Activated gamma-delta T cell (primary cell): ENCODE results near the gene PPP1R9B.
A peak's percentile ranks its signal among the peaks of the same experiment; 100 is the strongest.

Source experiments
- DNase-seq: peaks from one replicate; lab custom pipeline; 2025; lab: John Stamatoyannopoulos, UW
- total RNA-seq, 2 donors: gene quantifications; one replicate each; lab custom pipeline; 2026; lab: John Stamatoyannopoulos, UW

PPP1R9B gene, protein sequence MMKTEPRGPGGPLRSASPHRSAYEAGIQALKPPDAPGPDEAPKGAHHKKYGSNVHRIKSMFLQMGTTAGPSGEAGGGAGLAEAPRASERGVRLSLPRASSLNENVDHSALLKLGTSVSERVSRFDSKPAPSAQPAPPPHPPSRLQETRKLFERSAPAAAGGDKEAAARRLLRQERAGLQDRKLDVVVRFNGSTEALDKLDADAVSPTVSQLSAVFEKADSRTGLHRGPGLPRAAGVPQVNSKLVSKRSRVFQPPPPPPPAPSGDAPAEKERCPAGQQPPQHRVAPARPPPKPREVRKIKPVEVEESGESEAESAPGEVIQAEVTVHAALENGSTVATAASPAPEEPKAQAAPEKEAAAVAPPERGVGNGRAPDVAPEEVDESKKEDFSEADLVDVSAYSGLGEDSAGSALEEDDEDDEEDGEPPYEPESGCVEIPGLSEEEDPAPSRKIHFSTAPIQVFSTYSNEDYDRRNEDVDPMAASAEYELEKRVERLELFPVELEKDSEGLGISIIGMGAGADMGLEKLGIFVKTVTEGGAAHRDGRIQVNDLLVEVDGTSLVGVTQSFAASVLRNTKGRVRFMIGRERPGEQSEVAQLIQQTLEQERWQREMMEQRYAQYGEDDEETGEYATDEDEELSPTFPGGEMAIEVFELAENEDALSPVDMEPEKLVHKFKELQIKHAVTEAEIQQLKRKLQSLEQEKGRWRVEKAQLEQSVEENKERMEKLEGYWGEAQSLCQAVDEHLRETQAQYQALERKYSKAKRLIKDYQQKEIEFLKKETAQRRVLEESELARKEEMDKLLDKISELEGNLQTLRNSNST
- total RNA-seq = 89.6 to 106 reads per million in 2 donors

DNA sequence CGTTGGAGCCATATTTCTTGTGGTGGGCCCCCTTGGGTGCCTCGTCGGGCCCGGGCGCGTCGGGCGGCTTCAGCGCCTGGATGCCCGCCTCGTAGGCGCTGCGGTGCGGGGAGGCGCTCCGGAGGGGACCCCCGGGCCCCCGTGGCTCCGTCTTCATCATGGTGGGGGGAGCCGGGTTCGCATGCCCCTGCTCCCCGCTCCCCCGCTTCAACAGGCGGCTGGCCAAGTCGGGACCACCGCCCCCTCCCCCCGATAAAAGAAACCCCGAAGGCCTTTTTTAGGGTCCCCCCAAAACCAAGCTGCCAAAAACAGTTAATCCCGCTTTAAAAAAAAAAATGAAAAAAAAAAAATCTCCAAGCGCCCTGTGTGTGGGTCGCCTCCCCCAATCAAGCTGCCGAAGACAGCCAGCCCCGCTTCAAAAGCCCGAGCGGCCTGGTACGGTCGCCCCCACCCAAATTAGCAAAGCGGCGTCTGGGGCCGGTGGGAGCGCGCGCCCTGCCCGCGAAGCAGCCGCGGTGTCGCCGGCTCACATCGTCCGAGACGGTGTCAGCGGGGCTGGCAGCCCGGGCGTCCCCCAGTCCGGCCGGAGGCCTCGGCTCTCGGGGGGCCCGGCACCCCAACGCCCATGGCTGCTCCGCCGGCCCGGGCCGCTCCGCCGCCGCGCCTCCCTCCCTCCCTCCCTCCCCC, at the start of gene PPP1R9B:
Gene PPP1R9B, minus strand, starts transcription at position 324 of the 687 bp plus-strand sequence. Its CDS starts 164 bp downstream, at position 160.
- no peak for DNase-seq

DNA sequence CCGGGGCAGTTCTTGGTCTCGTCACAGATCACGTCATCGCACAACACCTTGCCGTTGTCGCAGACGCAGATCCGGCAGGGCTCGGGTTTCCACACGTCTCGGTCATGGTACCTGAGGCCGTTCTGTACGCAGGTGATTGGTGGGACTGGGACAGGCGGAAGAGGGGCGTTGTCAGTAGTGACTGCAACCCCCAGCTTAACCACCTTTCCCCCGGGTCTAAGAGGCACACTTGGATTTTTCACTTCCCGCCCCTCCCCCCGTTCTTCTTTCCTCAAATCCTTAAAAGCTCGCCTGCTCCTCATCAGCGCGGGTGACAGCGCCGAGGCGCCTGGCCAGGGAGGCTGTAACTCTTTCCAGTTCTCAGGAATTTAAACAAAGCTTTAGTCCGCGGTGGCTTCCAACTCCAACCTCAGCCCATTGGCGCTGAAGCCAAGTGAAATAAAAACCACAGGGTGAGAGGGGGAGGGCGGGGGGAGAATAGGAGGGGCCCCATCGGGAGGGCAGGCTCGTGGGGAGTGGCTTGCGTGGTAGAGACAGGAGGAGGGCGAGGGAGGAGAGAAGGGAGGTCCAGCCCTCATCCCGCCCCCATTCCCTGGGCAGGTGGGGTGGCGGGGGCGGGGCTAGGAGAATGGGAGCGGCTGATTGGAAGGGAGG, 49.5 kb upstream of the PPP1R9B start:
- peak; percentile 53 for DNase-seq

DNA sequence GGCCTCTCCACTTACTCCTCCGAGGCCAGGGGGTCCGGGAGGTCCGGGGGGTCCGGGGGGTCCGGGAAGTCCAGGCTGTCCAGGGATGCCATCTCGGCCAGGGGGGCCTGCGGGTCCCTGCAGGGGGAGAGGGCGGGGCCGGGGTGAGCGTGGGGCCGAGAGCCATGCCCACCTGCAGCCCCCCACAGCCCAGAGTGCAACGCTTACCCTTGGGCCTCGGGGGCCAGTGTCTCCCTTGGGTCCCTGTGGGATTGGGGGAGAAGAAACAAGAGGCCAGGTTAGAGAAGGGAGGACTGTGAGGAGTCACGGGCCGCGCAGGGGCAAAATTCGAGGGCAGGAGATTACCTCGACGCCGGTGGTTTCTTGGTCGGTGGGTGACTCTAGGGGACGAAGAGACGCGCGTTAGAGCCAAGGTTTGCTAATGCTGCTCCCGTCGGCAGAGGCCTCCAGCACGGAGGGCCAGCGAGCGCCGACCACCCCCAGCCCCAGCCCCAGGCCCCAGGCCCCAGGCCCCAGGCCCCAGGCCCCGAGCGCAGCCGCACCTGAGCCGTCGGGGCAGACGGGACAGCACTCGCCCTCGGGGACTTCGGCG, 48.8 kb upstream of the PPP1R9B start:
- DNase-seq = no peak

DNA sequence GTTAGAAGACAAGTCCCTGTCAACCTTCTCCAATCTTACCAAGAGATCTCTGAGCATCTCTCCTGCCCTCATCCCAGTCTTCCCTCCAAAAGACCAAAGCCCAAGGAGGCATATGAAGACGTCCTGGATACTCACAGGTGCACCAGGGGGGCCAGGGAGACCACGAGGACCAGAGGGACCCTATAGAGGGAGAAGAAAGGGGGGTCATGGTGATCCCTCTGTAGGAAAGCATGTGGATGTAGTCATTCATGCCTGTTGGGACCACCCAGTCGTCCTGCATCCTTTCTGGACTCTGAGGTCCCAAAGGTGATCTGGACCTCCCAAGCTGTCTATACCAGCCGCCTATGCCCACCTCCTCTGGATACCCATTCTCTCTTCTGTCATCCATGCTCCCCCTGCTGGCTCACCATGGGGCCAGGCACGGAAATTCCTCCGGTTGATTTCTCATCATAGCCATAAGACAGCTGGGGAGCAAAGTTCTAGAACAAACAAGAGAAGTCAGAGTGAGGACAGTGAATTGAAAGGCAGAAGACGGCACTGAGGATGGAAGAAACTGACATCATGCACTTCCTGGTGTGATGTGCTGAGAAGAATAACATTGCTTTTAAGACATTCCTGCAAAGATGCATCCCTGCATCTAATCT, 47.7 kb upstream of the PPP1R9B start:
- DNase-seq = no peak

DNA sequence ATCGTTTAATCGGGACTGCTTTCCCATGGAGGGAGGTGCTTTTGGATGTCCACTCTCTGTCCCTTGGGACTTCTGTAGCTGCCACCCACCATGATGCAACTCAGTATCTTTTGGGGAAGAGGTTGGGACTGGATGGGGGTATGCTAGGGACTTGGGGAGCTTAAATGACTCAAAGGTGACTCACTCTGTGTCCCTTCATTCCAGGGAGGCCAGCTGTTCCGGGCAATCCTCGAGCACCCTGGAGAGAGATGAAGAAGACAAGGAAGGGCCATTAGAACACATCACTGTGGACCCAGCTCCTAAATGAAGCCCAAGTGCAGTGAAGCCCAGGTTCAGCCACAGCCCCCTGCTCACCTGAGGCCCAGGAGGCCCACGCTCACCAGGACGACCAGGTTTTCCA, 46.3 kb upstream of the PPP1R9B start:
- DNase-seq = no peak

DNA sequence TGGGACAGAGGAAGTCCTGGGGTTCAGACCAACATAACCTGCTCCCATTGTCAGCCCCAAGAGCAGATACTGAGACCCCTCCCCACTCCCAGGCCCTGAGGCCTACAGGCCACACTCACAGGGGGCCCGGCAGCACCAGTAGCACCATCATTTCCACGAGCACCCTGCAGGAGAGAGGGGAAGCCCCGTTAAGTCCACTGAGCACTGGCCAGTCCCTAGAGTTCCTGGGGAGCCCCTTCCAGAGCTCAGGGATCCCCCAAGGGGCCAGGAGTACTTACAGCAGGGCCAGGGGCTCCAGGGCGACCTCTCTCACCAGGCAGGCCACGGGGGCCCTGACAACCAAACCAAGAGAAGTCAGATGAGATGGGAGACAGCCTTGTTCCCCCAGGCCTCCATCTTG, 45.6 kb upstream of the PPP1R9B start:
- DNase-seq = no peak

DNA sequence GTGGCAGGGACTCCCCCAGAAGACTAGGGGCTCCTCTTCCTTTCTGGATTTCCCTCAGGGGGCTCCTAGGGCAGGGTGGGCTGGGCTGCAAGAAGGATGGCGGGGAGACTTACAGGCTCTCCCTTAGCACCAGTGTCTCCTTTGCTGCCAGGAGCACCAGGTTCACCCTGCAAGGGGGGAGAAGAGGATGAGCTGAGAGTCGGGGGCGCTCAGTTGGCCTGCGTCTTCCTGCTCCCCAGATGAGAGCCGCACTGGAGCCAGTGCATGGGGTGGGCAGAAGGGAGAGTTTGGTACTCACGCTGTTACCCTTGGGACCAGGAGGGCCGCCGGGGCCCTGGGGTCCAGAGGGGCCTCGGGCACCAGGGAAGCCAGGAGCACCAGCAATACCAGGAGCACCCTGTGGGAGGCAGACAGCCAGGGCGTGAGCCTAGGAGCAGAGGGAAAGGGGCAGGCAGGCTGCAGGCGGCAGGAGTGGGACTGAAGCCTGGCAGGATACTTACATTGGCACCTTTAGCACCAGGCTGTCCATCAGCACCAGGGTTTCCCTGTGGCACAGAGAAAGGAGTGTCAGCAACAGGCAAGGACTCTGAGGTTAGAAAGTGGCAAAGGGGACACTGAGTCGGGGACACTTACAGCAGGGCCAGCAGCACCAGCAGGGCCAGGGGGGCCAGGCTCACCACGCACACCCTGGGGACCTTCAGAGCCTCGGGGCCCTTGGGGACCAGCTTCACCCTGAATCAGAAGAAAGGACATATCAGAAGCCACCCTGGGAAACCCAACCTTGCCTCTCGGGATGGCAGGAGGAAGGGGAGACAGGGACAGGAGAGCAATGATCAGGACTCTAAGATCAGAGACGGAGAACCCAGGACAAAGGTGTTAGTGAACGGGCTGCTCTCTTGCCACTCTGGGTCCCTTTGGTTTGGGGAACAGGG, 44.7 kb upstream of the PPP1R9B start:
- DNase-seq = no peak

DNA sequence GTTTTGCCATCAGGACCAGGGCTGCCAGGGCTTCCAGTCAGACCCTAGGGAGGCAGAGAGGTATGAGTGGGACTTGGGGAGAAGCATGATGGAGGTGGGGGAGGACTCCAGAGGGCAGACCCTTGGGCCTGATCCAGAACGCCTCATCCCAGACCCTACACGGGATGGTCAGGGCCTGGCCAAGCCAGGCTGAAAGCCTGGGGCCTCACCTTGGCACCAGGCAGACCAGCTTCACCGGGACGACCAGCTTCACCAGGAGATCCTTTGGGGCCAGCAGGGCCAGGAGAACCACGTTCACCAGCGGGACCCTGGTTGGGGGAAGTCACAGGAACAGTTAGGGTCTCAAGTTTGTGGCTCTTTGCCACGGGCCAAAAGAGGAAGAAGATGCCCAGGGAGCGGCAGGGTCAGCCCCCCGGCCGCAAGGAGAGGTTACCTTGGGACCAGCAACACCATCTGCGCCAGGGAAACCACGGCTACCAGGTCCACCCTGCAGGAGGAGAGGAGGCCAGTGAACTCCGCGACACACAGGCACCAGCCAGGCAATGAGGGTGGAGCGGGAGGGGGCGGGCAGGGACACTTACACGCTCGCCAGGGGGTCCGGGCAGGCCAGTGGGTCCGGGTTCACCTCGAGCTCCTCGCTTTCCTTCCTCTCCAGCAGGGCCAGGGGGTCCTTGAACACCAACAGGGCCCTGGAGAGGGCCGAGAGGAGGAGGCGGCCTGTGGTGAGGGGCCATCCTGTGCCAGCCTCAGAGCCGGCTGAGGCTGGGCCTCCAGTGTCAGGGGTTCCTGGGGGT, 43.9 kb upstream of the PPP1R9B start:
- DNase-seq = no peak

DNA sequence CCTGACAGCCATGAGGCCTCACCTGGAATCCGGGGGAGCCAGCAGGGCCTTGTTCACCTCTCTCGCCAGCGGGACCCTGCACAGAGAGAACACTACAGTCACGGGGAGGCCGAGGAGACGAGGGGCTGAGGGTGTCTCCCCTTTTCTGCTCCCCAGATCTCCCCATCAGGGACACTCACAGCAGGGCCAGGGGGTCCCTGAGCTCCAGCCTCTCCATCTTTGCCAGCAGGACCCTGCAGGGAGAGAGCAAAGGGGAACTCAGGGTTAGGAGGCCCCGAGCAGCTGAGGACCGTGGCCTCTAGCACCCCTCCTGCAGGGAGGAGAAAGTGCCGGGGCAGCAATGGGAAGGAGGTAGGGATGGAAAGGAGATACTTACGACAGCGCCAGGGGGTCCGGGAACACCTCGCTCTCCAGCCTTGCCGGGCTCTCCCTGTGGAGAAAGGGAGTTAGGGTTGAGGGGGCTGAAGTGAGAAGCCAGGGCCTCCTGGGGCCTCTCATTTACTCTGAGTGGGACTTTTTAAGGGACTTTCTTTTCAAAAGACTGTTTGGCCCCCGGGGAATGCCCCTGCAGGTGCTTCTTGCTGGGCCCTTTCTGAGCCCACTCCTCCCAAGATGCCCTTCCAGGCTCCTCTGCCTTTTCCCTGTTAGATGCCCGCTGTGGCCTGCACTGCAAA, 42.3 kb upstream of the PPP1R9B start:
- no peak for DNase-seq

DNA sequence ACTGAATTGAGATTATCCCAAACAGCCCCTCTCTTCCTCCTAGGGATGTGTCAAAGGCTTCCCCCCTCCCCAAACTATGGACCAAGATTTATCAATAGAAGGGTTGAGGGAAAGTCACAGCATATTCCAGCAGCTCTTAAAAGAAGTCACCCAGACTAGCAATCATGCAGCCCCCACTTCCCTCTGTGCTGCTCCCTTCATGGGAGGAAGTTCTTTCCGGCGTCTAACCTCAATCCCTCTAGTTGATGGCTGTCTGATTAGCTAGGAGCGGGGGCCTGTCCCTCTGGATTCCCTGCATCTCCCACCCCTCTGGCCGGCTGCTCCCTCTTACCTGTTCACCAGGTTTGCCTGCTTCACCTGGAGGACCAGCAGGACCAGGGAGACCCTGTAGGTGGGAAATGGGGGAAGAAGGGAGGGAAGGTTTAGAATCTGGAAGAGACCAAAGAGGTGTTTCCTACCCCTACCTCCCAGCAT, 41.7 kb upstream of the PPP1R9B start:
- no peak for DNase-seq

DNA sequence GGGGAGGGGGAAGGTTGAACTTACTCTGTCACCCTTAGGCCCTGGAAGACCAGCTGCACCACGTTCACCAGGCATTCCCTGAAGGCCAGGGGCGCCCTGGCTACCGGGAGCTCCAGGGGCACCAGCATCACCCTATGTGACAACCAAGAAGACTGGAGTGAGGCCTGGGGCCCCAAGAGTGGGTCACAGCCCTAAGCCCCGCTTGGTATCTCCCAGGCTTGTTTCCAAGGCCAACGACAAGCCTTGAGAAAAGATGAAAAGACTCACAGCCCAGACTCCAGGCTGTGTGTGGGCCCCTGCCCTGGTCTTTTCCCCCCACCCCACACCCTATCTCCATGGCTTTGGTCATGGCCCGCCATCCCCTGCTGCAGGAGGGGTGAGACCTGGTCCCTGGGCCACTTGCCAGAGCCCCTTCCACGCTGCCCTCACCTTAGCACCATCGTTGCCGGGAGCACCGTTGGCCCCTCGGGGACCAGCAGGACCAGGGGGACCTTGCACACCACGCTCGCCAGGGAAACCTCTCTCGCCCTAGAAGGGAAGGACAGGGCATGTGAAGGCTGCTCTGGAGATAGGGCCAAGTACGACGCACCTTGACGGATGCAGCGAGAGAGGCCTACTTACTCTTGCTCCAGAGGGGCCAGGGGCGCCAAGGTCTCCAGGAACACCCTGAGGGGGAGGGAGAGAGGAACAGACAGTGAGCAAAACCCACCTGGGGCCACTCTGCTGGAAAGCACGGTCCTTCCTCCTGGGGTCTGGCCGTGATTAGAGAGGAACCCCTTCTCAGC, 41.1 kb upstream of the PPP1R9B start:
- no peak for DNase-seq

DNA sequence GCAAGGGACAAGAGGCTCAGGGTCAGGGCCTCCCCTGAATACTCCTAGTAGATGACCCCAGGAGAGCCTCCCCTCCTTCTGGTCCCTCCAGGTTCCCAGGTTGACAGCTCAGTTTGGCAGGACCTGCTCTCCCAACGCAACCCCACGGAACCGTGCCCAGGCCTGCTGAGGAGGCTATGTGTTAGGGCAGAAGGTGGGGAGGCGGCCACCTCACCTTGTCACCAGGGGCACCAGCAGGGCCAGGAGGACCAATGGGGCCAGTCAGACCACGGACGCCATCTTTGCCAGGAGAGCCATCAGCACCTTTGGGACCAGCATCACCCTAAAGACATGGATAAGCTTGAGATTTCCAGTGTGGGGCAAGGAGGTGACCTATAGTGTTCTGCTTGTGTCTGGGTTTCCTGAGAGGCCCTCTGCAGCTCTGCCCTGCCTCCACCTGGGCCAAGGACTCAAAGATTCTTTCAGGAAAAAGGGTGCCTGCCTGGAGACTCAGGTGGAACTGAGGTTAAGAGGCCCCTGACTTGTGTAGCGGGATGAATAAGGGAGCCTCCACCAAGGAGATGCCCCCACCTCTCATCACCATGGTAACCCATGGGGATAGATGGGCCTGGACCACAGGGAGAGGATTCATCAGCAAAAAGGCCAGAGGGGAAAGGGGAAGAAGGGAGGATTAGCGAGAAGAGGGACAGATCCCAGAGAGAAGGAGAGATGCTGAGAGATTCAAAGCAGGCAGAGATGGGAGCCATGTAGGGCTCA, 40.3 kb upstream of the PPP1R9B start:
- no peak for DNase-seq

DNA sequence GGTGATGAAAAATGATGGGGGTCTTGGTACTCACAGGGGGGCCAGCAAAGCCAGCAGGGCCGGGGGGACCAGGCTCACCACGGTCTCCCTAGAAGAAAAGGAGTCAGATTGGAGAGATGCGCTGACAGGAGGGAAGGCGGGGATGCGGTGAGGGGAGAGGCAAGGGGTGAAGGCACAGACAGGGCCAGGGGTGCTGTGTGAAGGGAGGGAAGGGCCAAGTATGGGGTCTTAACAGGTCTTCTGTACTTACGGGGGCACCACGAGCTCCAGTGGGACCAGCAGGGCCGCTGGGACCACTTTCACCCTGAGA, 39.8 kb upstream of the PPP1R9B start:
- no peak for DNase-seq

DNA sequence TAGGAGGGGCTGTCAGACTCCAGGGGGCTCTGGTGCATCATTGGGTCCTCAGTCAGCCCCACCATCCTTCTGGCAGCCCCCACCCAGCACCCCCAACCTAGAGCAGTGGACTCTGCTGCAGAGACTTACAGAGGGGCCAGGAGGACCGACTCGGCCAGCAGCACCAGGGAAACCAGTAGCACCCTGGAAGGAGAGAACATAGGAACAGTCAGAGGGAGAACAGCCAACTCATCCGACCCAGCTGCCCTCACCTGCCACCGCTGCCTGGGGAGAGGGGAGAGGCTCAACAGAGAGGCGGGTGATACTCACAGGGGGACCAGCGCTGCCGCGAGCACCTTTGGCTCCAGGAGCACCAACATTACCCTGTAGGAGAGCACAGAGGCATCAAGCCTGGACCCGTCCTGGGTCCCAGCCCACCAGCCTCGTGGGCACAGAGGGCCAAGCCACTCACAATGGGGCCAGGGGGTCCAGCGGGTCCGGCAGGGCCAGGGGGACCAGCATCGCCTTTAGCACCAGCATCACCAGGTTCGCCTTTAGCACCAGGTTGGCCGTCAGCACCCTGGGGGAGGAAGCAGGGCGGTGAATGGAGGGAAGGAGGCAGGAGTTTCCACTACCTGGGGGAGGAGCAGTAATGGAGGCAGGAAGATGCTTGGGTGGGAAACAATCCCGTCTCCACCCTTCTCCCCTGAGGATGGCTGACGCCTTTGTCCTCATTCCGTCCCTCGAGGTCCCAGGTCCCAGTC, 39.2 kb upstream of the PPP1R9B start:
- DNase-seq = no peak

DNA sequence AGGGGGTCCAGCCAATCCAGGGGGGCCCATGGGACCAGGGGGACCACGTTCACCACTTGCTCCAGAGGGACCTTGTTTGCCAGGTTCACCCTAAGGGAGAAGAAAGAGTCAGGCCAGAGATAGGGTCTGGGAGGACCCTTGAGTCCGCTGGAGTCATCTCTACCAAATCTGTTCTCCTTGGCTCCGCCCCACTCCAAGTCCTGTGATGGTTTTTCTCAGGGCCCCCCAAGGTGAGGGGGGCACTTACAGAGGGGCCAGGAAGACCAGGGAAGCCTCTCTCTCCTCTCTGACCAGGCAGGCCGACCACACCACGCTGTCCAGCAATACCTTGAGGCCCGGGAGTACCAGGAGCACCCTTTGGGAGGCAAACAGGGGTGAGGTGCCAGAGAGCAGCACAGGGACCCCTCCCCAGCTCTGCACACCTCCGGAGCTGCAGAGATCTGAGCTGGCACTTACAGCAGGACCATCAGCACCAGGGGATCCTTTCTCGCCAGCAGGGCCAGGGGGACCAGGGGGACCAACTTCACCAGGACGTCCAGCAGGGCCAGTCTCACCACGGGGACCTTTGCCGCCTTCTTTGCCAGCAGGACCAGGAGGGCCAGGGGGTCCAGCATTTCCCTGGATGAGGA, 38.6 kb upstream of the PPP1R9B start:
- no peak for DNase-seq

DNA sequence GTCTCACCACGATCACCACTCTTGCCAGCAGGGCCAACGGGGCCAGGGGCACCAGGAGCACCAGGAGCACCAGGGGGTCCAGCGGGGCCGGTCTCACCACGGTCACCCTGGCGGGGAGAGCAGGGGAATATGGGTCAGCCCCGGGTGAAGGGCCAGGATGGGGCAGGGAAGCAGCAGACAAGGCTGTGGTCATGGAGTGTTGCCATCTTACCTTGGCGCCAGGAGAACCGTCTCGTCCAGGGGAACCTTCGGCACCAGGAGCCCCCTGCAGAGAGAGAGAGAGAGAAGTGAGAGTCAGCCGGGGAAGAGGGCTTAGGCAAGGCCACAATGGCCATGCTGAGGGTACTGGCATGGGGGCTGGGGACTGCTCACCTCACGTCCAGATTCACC, 38.0 kb upstream of the PPP1R9B start:
- DNase-seq = no peak
